HG02678 (cell line): ENCODE results near the gene RNASE12.
"Not testable (repeated sequence)": the region's sequence is repeated elsewhere in the genome, so short reads cannot be mapped to it uniquely, and the experiment has no call there.

ENCODE experiments used
- ATAC-seq: cut with Tn5 transposase; IDR thresholded peaks from one replicate; pipeline ENCODE4 v1.9.1; 2021; ENCODE audit warnings: mild to moderate bottlenecking, moderate library complexity; ENCODE audit not compliant: unreplicated experiment

Gene RNASE12

DNA sequence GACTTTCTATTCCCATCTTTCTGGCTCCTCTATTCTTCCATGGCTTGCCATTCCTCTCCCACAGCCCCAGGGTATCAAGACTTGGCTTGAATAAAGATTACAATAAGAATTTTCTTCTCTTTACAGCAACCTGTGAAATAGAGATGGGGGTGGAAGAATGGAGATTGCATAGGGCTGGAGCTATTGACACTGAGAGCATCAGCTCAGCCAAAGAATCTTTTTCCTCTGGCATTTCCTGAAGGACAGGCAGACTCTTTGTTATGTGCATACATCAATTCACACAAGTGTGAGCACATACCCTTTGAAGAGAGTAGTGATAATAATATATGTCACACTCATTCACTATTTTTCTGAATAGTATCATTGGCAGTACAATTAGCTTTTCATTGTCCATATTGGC lies 8.0 kb downstream of the RNASE12 start:
- no peak for ATAC-seq

DNA sequence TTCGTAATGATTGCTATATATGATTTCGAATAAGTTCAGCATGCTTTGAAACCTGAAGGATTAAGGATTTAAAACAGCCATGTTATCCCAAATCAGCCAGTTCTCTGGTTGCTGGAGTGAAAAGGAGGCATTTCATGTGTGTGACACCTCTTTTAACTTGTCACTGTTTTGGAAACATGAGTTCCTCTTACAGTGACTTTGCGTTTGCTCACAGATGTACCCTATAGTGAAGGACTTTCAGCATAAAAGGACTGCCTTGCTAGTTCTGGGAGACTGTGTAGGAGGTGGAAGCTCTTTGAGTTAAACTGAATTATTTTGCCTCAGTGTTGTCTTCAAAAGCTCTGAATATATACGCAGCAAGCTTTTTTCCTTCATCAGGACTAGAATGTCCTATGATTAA lies 10.9 kb downstream of the RNASE12 start:
- ATAC-seq = no peak

GRCh38 chr14:20578784-20579502 lies 12.2 kb downstream of the RNASE12 start:
- no peak for ATAC-seq

DNA sequence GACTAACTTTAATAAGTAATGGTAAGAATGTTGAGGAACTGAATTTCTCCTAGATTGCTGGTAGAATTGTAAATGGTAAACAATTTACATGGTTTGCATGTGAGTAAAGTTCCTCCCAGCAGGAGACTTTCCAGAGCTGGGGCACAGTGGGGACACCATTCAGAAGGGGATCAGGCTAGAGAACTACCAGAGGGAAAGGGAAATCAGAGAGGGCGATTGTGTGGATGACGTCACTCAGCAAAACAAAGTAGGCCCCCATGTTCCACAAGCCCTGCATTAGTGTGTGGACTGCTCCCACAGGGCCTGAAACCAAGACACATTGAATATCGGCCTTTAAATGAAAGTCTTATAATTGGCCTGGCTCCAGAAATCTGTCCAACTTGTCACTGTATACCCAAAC lies 12.9 kb downstream of the RNASE12 start:
- no peak for ATAC-seq

- not testable (repeated sequence) for ATAC-seq
These were observed 18.7 kb downstream of the RNASE12 start for GRCh38 chr14:20572382-20572990.

- not testable (repeated sequence) for ATAC-seq
These were observed 20.5 kb downstream of the RNASE12 start for GRCh38 chr14:20570720-20571119.

DNA sequence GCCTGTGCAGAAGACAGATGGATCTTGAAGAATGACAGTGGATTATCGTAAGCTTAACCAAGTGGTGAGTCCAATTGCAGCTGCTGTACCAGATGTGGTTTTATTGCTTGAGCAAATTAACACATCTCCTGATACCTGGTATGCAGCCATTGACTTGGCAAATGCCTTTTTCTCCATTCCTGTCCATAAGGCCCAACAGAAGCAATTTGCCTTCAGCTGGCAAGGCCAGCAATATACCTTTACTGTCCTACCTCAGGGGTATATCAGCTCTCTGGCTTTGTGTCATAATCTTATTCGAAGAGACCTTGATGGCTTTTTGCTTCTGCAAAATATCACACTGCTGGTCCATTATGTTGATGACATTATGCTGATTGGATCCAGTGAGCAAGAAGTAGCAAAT lies 21.3 kb downstream of the RNASE12 start:
- not testable (repeated sequence) for ATAC-seq

GRCh38 chr14:20569066-20569465 lies 22.1 kb downstream of the RNASE12 start:
- no peak for ATAC-seq

GRCh38 chr14:20568393-20568792 lies 22.8 kb downstream of the RNASE12 start:
- ATAC-seq = no peak

DNA sequence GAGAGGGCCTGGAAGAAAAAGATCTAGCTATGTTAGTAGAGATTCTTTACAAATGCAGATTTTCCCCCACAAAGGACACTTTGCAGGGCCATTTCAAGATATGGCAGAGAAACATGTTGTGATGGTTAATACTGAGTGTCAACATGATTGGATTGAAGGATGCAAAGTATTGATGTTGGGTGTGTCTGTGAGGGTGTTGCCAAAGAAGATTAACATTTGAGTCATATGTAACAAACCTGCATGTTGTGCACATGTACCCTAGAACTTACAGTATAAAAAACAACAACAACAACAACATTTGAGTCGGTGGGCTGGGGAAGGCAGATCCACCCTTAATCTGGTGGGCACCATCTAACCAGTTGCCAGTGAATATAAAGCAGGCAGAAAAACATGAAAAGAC lies 24.0 kb downstream of the RNASE12 start:
- ATAC-seq = not testable (repeated sequence)

DNA sequence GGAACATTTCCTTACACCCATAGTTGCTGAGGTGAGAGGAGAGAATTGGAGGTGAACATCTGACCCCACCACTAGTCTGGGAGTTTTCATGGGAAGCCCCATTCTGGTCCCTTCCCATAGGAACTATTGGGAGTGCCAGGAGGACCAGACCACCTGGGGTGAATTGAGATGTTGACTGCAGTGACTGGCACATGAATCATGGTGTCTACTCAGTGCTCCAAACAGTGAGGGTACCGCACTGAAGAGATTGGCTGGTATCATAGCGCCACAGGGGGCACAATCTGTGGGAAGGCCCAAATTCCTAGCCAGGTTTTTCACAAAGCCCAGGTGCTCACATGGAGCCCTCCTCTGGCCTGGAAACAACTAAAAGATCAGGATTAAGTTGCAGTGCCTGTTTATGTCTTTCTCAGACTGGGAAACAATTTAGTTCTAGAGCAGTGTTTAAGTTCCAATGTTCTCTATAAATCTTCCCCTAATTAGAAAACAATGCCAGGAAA lies 26.6 kb downstream of the RNASE12 start:
- ATAC-seq = no peak

DNA sequence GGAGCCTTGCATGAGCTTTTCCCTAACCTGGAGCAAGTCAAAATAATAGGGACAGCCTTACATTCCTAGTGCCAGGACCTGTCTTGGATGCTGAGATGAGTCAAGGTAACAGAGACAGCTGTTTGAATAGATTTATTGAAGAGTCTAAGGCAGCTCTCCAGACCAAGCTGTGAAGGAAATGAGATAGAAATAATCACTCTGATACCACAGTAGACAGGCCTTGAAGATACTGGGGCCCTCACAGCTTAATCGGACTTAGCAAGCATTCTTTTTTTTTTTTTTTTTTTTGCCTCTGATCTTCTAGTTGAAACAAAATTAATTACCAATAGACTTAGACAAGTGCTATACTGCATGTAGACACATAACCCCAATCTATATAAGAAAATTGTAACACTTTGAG lies 27.2 kb downstream of the RNASE12 start:
- no peak for ATAC-seq

DNA sequence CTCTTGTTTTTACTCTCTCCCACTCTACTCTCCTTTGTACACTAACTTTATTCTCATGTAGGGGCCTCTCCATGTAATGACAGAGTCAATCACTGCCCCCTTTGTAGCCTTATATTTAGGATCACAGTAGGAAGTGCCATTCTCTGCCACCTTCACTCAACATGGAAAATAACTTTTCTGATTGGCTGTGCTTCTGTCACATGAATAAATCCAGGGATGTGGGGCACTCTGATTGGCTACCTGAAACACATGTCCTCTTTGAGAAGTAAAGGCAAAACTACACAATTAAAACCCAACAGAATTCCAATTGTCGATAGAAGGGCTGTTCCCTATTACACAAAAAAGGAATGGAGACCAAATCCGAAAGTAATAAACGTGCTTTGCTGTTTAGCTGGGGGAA lies 30.2 kb downstream of the RNASE12 start, which contains the start of gene RNASE9:
Gene RNASE9, minus strand, starts transcription at position 87 of the 400 bp plus-strand sequence.
- no peak for ATAC-seq

- ATAC-seq = no peak
These were observed 31.7 kb downstream of the RNASE12 start for GRCh38 chr14:20559461-20559904.

DNA sequence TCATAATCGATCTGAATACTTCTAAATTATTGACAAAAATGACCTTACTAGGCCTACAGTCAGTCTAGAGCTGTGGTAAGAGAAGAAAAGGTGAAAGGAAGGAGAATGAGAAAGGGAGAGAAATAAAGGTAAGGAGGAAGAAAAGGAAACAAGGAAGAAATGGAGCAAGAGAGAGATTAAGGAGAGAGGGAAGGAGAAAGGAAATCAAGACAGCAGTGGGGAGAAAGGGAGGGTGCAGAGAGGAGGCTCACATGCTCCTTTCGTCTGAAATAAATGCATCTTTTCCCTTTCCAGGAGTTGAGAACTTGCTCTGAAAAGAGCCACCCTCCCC lies 34.0 kb downstream of the RNASE12 start:
- ATAC-seq = no peak

DNA sequence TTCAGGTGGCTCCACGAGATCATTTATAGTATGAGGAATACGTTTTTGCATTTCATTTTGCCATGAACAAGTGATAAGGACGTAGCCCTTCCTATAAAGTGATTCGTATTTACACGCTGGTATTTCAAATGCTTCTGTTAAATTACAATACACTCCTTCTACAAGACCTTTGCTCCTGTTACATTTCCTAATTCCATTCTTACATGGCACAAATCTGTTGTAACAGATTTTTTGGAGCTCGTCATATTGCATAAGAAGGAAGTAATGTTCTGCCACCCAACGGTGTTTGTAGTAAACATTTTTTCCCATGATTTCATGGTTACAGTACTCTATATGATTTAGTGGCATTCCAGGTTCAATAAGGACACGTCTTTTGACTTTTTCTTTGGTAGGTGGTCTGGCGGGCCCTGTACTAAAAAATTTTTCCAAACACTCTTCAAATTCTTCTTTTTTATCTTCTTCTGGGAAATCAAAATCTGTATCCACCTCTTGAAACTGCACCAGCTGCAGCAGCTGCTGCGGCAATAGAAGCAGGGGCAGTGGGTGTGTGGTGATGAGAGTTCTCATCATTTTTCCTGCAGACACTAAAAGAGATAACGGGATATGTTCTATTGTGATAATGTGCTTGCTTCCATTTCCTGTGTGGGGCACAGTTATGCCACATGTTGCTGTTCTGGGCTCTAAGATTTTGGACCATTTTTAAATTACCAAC lies 34.5 kb downstream of the RNASE12 start:
- no peak for ATAC-seq

DNA sequence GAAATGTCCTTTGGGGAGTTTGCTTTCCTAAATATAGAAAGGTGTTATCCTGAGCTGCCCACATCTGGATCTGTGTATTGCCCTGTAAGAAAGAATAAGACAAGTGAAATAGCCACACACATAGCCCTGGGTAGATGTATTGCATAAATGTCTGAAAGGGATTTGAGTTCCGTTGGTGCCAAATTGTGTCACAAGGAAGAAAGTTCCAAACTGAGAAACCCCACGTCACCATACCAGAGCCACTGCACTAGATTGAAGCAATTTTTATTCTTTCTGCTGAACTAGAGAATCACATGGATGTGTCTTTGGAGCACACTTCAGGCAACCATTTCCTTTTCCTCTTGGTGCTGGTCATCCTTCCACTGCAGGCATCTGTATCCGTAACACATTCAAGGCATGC lies 35.3 kb downstream of the RNASE12 start:
- ATAC-seq = no peak

DNA sequence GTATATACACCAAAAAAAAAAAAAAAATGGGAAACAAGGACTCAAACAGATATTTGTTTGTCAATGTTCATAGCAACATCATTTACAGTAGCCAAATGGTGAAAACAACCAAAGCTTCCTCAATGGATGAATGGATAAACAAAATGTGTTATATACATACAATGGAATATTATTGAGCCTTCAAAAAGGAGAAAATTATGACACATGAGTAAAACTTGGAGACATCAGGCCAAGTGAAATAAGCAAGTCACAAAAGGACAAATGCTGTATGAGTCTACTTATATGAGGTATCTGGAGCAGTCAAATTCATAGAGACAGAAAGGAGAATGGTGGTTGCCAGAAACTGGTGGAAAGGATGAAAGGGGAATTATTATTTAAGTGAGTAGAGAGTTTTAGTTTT lies 38.2 kb downstream of the RNASE12 start:
- ATAC-seq = no peak

DNA sequence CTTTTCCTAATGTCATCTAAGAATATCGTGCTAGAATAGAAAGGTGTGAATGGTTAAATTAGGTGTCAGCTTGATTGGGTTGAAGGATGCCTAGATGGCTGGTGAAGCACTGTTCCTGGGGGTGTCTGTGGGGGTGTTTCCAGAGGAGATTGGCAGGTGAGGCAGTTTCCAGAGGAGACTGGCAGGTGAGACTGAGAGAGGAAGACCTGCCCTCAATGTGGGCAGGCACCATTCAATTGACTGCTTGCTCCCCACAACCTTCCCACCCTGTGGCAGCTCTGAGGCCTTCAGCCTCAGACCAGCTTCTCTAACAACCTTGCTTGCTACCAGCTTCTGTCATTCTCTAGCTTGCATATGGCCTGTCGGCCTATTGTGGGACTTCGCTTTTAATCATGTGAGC lies 39.6 kb downstream of the RNASE12 start:
- no peak for ATAC-seq

GRCh38 chr14:20550926-20551325 lies 40.2 kb downstream of the RNASE12 start:
- no peak for ATAC-seq

DNA sequence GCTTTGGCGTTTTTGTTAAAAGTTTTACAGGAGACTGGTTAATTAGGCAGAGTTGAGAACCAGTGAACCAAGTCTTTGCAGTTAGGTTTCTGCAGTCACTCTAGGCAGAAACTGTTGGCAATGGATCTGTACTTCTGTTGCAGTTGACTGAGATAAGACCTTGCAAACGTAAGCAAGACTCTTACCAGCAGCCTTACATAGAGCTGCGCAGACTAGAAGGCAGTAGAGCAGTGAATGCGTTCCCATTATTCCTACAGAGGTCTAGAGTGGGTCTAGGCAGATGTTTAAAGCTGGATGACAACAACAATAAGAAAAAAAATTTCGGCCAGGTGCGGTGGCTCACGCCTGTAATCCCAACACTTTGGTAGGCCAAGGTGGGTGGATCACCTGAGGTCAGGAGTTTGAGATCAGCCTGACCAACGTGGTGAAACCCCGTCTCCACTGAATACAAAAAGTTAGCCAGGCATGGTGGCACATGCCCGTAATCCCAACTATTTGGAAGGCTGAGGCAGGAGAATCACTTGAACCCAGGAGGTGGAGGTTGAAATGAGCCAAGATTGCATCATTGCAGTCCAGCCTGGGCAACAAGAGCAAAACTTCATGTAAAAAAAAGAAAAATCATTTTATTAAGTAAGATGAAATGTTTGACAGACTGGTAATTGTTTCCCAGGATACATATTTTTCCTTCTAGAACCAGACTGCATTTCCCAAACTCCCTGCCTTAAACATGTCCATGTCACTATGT lies 42.6 kb downstream of the RNASE12 start:
- ATAC-seq = no peak
